Testis (tissue), 2 donors: ENCODE measurements around the gene UBE2QL1.

Experiments used
- CTCF ChIP-seq, 3 experiments: fragments of 450-650 bp in 2 of 3; fragments of 200-600 bp in 1 of 3; sonication (generic) in 1 of 3; IDR thresholded peaks; one replicate each; pipeline ENCODE4 v1.5.1; 2016 to 2019; ENCODE audit warnings: antibody characterized with exemption in 3 of 3, mild to moderate bottlenecking in 2 of 3, moderate library complexity in 1 of 3
- POLR2A ChIP-seq: fragments of 450-650 bp; IDR thresholded peaks from one replicate; pipeline ENCODE4 v1.6.1; 2017; ENCODE audit warnings: antibody characterized with exemption, mild to moderate bottlenecking, moderate library complexity

- TF ChIP-seq CTCF (IDR thresholded peaks at IDR 0.05), result no peak
- no peak for TF ChIP-seq POLR2A
Observed at GRCh38 chr5:6403416-6403815, 45.2 kb upstream of the UBE2QL1 start.
